Ishikawa (cell line): Measurements from ENCODE around the gene PRDM16.

ENCODE experiments used
- CEBPB ChIP-seq: IDR thresholded peaks from 2 replicates; pipeline ENCODE4 v1.6.1; 2012
- CREB1 ChIP-seq: IDR thresholded peaks from 2 replicates; pipeline ENCODE4 v1.6.1; 2012; ENCODE audit warnings: low read depth
- EGR1 ChIP-seq: IDR thresholded peaks from 2 replicates; pipeline ENCODE4 v1.6.1; 2012
- EP300 ChIP-seq: IDR thresholded peaks from 2 replicates; pipeline ENCODE4 v1.6.1; 2012; ENCODE audit warnings: borderline replicate concordance
- FOXM1 ChIP-seq: IDR thresholded peaks from 2 replicates; pipeline ENCODE4 v1.6.1; 2012; ENCODE audit warnings: low read depth, borderline replicate concordance
- NFIC ChIP-seq: IDR thresholded peaks from 2 replicates; pipeline ENCODE4 v1.6.1; 2012
- RAD21 ChIP-seq: IDR thresholded peaks from 2 replicates; pipeline ENCODE4 v1.6.1; 2012; ENCODE audit warnings: low read depth
- REST ChIP-seq: IDR thresholded peaks from 2 replicates; pipeline ENCODE4 v1.6.1; 2012; ENCODE audit warnings: low read depth, mild to moderate bottlenecking
- TAF1 ChIP-seq: IDR thresholded peaks from 2 replicates; pipeline ENCODE4 v1.6.1; 2012; ENCODE audit warnings: low read depth, mild to moderate bottlenecking
- TCF12 ChIP-seq: IDR thresholded peaks from 2 replicates; pipeline ENCODE4 v1.6.1; 2012; ENCODE audit warnings: low read depth
- TEAD4 ChIP-seq: IDR thresholded peaks from 2 replicates; pipeline ENCODE4 v1.6.1; 2012
- YY1 ChIP-seq: IDR thresholded peaks from 2 replicates; pipeline ENCODE4 v1.6.1; 2012; ENCODE audit warnings: low read depth
- ZBTB7A ChIP-seq: IDR thresholded peaks from 2 replicates; pipeline ENCODE4 v1.6.1; 2012; ENCODE audit warnings: low read depth
- TF ChIP-seq, protein P1 (sequence below): IDR thresholded peaks from 2 replicates; pipeline ENCODE4 v1.6.1; 2012
- TF ChIP-seq, protein P2 (sequence below): IDR thresholded peaks from 2 replicates; pipeline ENCODE4 v1.6.1; 2012

PRDM16 gene

GRCh38 chr1:3206696-3207095, 137.7 kb downstream of the PRDM16 start:
- TF ChIP-seq RAD21 = no peak
- no peak for TF ChIP-seq REST
- TF ChIP-seq EGR1 = no peak
- no peak for TF ChIP-seq TAF1
- no peak for TF ChIP-seq YY1
- TF ChIP-seq, protein P1, sequence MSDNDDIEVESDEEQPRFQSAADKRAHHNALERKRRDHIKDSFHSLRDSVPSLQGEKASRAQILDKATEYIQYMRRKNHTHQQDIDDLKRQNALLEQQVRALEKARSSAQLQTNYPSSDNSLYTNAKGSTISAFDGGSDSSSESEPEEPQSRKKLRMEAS = no peak
- no peak for TF ChIP-seq TEAD4
- TF ChIP-seq ZBTB7A = no peak
- TF ChIP-seq, protein P2, sequence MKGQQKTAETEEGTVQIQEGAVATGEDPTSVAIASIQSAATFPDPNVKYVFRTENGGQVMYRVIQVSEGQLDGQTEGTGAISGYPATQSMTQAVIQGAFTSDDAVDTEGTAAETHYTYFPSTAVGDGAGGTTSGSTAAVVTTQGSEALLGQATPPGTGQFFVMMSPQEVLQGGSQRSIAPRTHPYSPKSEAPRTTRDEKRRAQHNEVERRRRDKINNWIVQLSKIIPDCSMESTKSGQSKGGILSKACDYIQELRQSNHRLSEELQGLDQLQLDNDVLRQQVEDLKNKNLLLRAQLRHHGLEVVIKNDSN = no peak
- no peak for TF ChIP-seq CREB1
- no peak for TF ChIP-seq FOXM1
- TF ChIP-seq CEBPB = no peak
- TF ChIP-seq TCF12 = no peak
- no peak for TF ChIP-seq NFIC
- TF ChIP-seq EP300 = no peak

GRCh38 chr1:3207217-3207848, 138.3 kb downstream of the PRDM16 start:
- TF ChIP-seq, protein P1 = no peak
- TF ChIP-seq EP300 (no peak), REST (no peak), CEBPB (no peak), CREB1 (no peak), NFIC (no peak), YY1 (no peak), ZBTB7A (no peak), RAD21 (no peak), FOXM1 (no peak)

DNA sequence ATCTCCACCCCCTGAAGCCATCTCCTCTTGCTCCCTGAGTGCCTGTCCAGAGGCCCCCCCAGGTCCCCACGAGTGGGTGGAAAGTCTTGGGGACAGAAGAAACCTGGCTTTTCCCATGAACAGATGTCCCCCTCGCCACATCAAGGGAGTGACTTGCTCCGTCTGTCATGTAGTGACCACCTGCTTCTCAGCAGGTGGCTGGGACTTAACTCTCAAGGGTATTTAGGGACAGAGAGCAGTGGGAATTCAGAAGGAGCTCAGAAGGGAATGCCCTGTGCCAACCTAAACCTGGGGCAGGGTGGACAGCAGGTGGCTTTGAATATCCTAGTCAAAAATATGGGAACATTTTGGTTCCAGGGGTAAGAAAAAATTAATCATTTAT, 139.8 kb downstream of the PRDM16 start:
- no peak for TF ChIP-seq YY1

DNA sequence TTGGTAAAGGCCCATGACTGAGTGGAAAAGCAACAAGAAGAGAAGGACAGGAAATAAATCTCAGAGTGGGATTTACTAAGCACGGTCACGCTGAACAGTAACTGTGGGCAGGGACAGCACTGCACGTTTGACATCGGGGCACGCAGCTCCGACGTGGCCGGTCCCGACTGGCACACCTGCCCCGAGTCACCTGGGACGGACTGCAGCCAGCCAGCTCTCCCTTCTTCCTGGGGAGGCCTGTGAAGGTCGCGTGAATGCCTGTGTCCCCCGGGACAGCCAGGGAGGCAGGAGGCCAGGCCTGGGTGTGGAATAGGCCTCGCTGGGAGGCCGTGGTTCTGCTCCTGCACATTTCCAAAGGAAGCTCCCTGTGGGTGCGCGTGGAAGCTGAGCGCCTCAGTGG, 140.2 kb downstream of the PRDM16 start:
- no peak for TF ChIP-seq EGR1
- TF ChIP-seq, protein P1 = no peak
- TF ChIP-seq CREB1 = no peak

DNA sequence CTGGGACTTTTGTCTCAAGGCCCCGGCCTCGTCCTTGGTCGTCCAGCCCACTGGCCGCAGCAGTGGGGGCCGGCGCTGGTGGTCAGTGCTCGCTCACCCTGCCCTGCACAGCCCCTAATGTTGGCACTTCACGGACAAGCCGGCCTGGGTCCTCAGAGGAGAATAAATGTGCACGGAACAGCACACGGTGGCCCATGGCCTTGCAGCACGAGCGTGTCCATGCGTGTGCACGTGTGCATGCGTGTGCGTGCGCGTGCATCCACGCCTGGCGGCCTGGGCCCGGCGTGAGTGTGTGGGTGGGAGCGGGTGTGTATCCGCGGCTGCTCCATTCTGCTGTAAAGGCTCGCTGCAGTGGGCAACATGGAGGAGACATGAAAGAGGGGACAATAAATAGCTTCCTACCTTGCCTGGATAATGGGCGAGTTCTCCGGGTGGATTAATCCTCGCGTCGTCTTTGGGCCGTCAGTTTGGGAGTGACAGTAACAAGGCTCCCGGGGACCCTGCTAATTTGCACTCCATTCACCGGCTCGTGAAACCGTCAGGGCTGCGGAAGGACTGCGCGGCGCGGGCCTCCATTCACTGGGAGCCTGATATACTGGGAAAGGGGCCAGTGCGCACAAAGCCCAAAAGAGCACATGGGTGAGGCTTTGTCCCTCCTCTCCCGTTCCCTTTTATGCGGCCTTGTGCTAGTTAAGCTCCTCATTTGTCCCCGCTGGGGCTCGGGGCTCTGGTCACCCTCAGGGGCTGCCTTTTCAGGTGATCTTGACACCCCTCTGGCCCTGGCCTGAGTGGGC, 142.8 kb downstream of the PRDM16 start:
- TF ChIP-seq RAD21 (no peak), FOXM1 (no peak), ZBTB7A (no peak), YY1 (no peak), TAF1 (no peak)

DNA sequence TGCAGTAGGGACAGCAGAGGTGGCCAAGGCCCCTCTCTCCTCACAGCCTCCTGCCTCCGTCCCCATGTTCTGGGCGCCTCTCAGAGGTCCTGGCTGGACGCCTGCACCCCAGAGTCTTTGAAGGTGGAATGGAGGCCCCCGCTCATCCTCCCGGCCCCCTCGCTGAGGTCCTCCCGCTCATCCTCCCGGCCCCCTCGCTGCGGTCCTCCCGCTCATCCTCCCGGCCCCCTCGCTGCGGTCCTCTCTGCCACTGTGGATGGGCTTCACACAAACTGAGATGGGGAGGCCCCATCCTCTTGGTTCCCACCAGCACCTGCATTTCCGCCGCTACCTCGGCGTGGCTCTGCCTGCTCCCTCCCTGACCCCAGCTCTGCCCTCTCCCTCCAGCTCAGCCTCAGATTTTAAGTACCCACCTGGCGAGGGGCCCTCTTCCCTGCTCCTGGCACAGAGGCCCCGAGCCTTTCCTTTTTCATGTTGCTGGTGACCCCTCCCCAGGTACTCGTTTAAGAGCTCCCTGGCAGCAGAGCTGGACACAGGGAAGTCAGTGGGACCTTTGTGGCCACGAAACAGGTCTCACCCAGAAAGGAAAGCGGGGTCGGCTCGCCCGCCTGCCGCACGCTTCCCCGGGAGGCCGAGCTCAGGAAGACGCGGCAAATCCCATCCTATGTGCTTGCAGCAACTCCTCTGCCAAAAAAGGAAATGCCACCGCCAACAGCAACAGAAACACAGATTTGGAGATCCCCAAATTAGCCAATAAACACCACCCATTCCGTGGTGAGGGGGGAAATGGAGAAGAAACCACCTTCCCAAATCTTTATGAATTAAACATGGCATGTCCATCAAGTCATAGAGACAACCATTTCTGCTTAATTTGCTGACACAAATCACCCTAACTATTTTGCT, 143.7 kb downstream of the PRDM16 start:
- TF ChIP-seq FOXM1 = no peak
- no peak for TF ChIP-seq CREB1
- no peak for TF ChIP-seq YY1
- no peak for TF ChIP-seq TEAD4
- no peak for TF ChIP-seq TAF1
- no peak for TF ChIP-seq CEBPB
- no peak for TF ChIP-seq NFIC
- no peak for TF ChIP-seq RAD21
- no peak for TF ChIP-seq ZBTB7A
- TF ChIP-seq REST = no peak
- no peak for TF ChIP-seq EGR1
- TF ChIP-seq, protein P2 = no peak
- no peak for TF ChIP-seq EP300
